Hepatocyte (in vitro differentiated cells): Measurements from ENCODE around the gene AGO3. TPM values are rescaled to one million over a fixed set of nuclear protein-coding genes. Genes with fewer than 3 reads are reported as not detected.

Experiments used
- DNase-seq: peaks from one replicate; pipeline ENCODE4 v3.0.0-alpha.2; 2016; ENCODE audit warnings: low spot score
- H2AFZ ChIP-seq: fragments of 200-600 bp; sonication (generic); 2 replicates; pipeline ENCODE4 v1.6.0; 2016; ENCODE audit warnings: antibody characterized with exemption, mild to moderate bottlenecking
- H3K27ac ChIP-seq: fragments of 200-600 bp; sonication (generic); 2 replicates; pipeline ENCODE4 v1.5.1; 2016; ENCODE audit warnings: mild to moderate bottlenecking
- H3K27me3 ChIP-seq: fragments of 200-600 bp; sonication (generic); 2 replicates; pipeline ENCODE4 v1.6.1; 2016
- H3K36me3 ChIP-seq: fragments of 200-600 bp; sonication (generic); replicated peaks from 2 replicates; pipeline ENCODE4 v1.5.1; 2016; ENCODE audit warnings: low read depth; ENCODE audit not compliant: insufficient read depth
- H3K4me1 ChIP-seq: fragments of 200-600 bp; sonication (generic); 2 replicates; pipeline ENCODE4 v1.5.1; 2016; ENCODE audit warnings: mild to moderate bottlenecking, moderate library complexity; ENCODE audit not compliant: insufficient read depth
- H3K4me2 ChIP-seq: fragments of 200-600 bp; sonication (generic); 2 replicates; pipeline ENCODE4 v1.6.0; 2016
- H3K4me3 ChIP-seq: fragments of 200-600 bp; sonication (generic); 2 replicates; pipeline ENCODE4 v1.5.1; 2016; ENCODE audit warnings: mild to moderate bottlenecking
- H3K79me2 ChIP-seq: fragments of 200-600 bp; sonication (generic); 2 replicates; pipeline ENCODE4 v1.6.0; 2017; ENCODE audit warnings: mild to moderate bottlenecking
- H3K9me2 ChIP-seq: fragments of 200-600 bp; sonication (generic); replicated peaks from 2 replicates; pipeline ENCODE4 v1.6.0; 2017; ENCODE audit warnings: mild to moderate bottlenecking; ENCODE audit not compliant: insufficient read depth
- H3K9me3 ChIP-seq: fragments of 200-600 bp; sonication (generic); 2 replicates; pipeline ENCODE4 v1.5.1; 2016; ENCODE audit warnings: low read depth, mild to moderate bottlenecking
- H4K20me1 ChIP-seq: fragments of 200-600 bp; sonication (generic); 2 replicates; pipeline ENCODE4 v1.6.0; 2016; ENCODE audit warnings: mild to moderate bottlenecking; ENCODE audit not compliant: insufficient read depth, poor library complexity, severe bottlenecking
- EZH2 ChIP-seq: fragments of 200-600 bp; sonication (generic); IDR thresholded peaks from 2 replicates; pipeline ENCODE4 v1.6.1; 2016; ENCODE audit warnings: antibody characterized with exemption, mild to moderate bottlenecking, borderline replicate concordance
- EZH2phosphoT487 ChIP-seq: fragments of 200-600 bp; sonication (generic); IDR thresholded peaks from one replicate; pipeline ENCODE4 v1.6.1; 2018; ENCODE audit warnings: antibody characterized with exemption, mild to moderate bottlenecking, low read depth, moderate library complexity; ENCODE audit not compliant: unreplicated experiment, severe bottlenecking
- WGBS: methylation state at CpG from one replicate; pipeline ENCODE4 v1.1.6; 2016; ENCODE audit warnings: low lambda C conversion rate; ENCODE audit errors: missing lambda C conversion rate; 5-methylcytosine and 5-hydroxymethylcytosine counted together
- polyA plus RNA-seq: library from polyadenylated mRNA; unstranded; fragments of >200 nt; fragmentation: Nextera tagmentation; extraction: Ambion mirVana; gene quantifications from 2 replicates; pipeline ENCODE4 v1.2.1, GENCODE V29; 2016
- total RNA-seq: library from RNA; depleted of rRNA; stranded (reverse); fragments of >200 nt; gene quantifications from 2 replicates; pipeline ENCODE4 v1.2.3, GENCODE V29; 2014
- TF ChIP-seq, protein P1 (sequence below): fragments of 200-600 bp; sonication (generic); IDR thresholded peaks from 2 replicates; pipeline ENCODE4 v1.5.1; 2016; ENCODE audit warnings: antibody characterized with exemption, mild to moderate bottlenecking; ENCODE audit not compliant: poor library complexity

The AGO3 gene
- total and polyA plus RNA-seq, 2 experiments from 2014 or later, result 16.9 to 24.4 TPM

DNA sequence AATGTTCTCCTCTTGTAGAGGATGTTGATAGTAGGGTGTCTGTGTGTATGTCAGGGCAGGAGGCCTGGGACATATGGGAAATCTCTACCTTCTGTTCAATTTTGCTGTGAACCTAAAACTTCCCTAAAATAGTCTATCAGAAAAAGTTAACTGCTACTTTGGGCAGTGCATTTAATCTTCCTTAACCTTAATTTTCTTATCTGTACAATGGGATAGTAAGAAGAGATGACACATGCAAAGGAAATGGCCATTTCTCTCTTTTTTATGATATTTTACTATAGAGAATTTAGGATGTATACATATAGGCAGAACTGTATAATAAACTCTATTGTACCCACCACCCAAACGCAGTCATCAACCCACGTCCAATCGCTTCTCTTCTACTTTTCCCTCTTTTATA lies 8.6 kb downstream of the AGO3 start:
- Histone ChIP-seq H3K9me3 (no peaks in the 10 kb centered on the region), H3K4me3 (no peak overlapping the region), H3K4me2 (no peak overlapping the region), H3K36me3 (no peaks in the 10 kb centered on the region), H4K20me1 (peaks cover 25% of the 10 kb centered on the region), H3K4me1 (peaks cover 10% of the 10 kb centered on the region), H2AFZ (no peak overlapping the region), H3K27me3 (no peaks in the 10 kb centered on the region), H3K27ac (no peak overlapping the region), H3K9me2 (no peaks in the 10 kb centered on the region), H3K79me2 (peaks cover 99% of the 10 kb centered on the region)
- 96% methylated on average over 3 of the region's 3 CpGs for WGBS
- TF ChIP-seq EZH2 (no peak), EZH2phosphoT487 (no peak)
- TF ChIP-seq, protein P1, sequence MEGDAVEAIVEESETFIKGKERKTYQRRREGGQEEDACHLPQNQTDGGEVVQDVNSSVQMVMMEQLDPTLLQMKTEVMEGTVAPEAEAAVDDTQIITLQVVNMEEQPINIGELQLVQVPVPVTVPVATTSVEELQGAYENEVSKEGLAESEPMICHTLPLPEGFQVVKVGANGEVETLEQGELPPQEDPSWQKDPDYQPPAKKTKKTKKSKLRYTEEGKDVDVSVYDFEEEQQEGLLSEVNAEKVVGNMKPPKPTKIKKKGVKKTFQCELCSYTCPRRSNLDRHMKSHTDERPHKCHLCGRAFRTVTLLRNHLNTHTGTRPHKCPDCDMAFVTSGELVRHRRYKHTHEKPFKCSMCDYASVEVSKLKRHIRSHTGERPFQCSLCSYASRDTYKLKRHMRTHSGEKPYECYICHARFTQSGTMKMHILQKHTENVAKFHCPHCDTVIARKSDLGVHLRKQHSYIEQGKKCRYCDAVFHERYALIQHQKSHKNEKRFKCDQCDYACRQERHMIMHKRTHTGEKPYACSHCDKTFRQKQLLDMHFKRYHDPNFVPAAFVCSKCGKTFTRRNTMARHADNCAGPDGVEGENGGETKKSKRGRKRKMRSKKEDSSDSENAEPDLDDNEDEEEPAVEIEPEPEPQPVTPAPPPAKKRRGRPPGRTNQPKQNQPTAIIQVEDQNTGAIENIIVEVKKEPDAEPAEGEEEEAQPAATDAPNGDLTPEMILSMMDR, result no peak
- no peak for DNase-seq

DNA sequence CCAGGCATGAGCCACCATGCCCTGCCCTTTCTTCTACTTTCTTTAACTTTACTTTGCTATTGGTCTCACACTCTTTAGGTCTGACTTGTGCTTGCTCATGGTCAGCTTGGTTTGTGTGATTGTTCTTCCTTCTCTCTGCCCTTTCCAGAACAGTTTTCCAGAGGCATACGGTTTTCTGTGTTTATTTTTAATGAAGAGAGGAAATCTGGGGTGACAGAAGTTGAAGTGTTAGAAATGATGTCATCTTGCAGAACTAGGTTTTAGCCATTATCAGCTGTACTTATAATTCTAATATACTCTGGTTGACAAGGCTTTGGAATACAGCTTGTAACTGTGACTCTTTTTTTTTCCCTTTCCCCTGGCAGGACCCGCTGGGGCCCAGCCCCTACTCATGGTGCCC lies 14.4 kb downstream of the AGO3 start:
- WGBS, result 68% methylated on average over 2 of the region's 2 CpGs
- H3K9me2 ChIP-seq, result no peaks in the 10 kb centered on the region

DNA sequence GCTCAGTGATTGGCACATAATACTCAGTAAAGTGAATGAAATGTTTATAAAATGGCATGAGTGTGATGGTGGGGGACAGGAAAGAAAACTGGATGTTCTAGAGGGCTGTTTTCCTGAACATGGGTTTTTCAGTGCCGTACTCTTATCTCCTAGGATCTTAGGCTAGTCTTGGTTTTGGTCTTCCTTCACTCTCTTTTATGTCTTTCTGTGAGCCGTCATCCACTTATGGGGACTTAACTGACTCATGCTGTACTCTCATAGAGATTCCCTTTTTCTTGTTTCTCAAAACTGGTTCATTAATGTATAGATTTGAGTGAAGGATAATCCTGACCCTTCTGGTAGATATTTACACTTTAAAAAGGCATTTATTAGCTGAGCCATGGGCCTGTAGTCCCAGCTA lies 16.6 kb downstream of the AGO3 start:
- Histone ChIP-seq H3K27me3 (no peaks in the 10 kb centered on the region), H3K4me3 (no peak overlapping the region), H4K20me1 (peaks cover 18% of the 10 kb centered on the region), H2AFZ (no peak overlapping the region), H3K9me3 (no peaks in the 10 kb centered on the region), H3K36me3 (no peaks in the 10 kb centered on the region), H3K4me2 (no peak overlapping the region), H3K27ac (no peak overlapping the region), H3K4me1 (no peaks in the 10 kb centered on the region), H3K9me2 (no peaks in the 10 kb centered on the region), H3K79me2 (peaks cover 88% of the 10 kb centered on the region)
- 50% methylated on average over 2 of the region's 2 CpGs for WGBS
- no peak for DNase-seq
- TF ChIP-seq EZH2phosphoT487, result no peak
- TF ChIP-seq, protein P1, result no peak
- TF ChIP-seq EZH2, result no peak

More for the DNA sequence above, 14.4 kb downstream of the AGO3 start:
- Histone ChIP-seq H3K4me1 (no peaks in the 10 kb centered on the region), H3K36me3 (no peaks in the 10 kb centered on the region), H2AFZ (no peak overlapping the region), H3K27ac (no peak overlapping the region), H3K4me3 (no peak overlapping the region), H3K9me3 (no peaks in the 10 kb centered on the region), H4K20me1 (peaks cover 23% of the 10 kb centered on the region), H3K27me3 (no peaks in the 10 kb centered on the region), H3K4me2 (no peak overlapping the region), H3K79me2 (peaks cover 95% of the 10 kb centered on the region)
- DNase-seq, result no peak
- no peak for TF ChIP-seq EZH2
- no peak for TF ChIP-seq EZH2phosphoT487
- TF ChIP-seq, protein P1, result no peak

GRCh38 chr1:35958558-35958957 lies 27.7 kb downstream of the AGO3 start:
- peak overlapping the region; percentile 14 for H3K4me2 ChIP-seq
- no peaks in the 10 kb centered on the region for H3K9me3 ChIP-seq
- H3K79me2 ChIP-seq, result peaks cover 63% of the 10 kb centered on the region
- no peaks in the 10 kb centered on the region for H3K9me2 ChIP-seq
- H4K20me1 ChIP-seq, result peaks cover 12% of the 10 kb centered on the region
- no peak overlapping the region for H3K4me3 ChIP-seq
- H3K27ac ChIP-seq, result no peak overlapping the region
- H3K4me1 ChIP-seq, result peaks cover 8% of the 10 kb centered on the region
- 90% methylated on average over 1 of the region's 1 CpG for WGBS
- no peak overlapping the region for H2AFZ ChIP-seq
- no peaks in the 10 kb centered on the region for H3K36me3 ChIP-seq
- DNase-seq, result no peak
- TF ChIP-seq EZH2 (no peak), EZH2phosphoT487 (no peak)
- TF ChIP-seq, protein P1, result no peak
- H3K27me3 ChIP-seq, result no peaks in the 10 kb centered on the region
